ENCODE results near the gene TAC3.

GRCh38 chr12:57063991-57064685 is 47.8 kb upstream of the TAC3 start:
- TF ChIP-seq POLR2A (IDR thresholded peaks at IDR 0.05) (no peak), CTCF (IDR thresholded peaks at IDR 0.05) (no peak), POLR2AphosphoS5 (IDR thresholded peaks at IDR 0.05) (no peak)
